Stimulated activated naive CD4-positive, alpha-beta T cell treated with Interleukin-2 at 50 U/mL for 16 hours (primary cell): ENCODE measurements around the gene ALKBH6.
"Not testable (repeated sequence)": the region's sequence is repeated elsewhere in the genome, so short reads cannot be mapped to it uniquely, and the experiment has no call there.

Experiments
- DNase-seq: peaks from one replicate; lab custom pipeline; 2025; lab: John Stamatoyannopoulos, UW

The ALKBH6 gene

GRCh38 chr19:36014012-36014924, at the start of gene ALKBH6:
Gene ALKBH6 (minus strand): TSS chr19:36014213. CDS start chr19:36013397, 816 bp downstream.
- DNase-seq: peak; percentile 100

GRCh38 chr19:36061367-36061766, 47.4 kb upstream of the ALKBH6 start:
- DNase-seq: no peak

- no peak for DNase-seq
These were observed 46.4 kb upstream of the ALKBH6 start for GRCh38 chr19:36060430-36060829.

GRCh38 chr19:36059180-36059910, 45.3 kb upstream of the ALKBH6 start:
- DNase-seq: no peak

- no peak for DNase-seq
These were observed 44.6 kb upstream of the ALKBH6 start for GRCh38 chr19:36058481-36059179.

GRCh38 chr19:36054733-36055686, 41.0 kb upstream of the ALKBH6 start, which contains the start of gene WDR62:
Gene WDR62 (plus strand): TSS chr19:36054897. CDS start chr19:36054972, 75 bp downstream.
- peak; percentile 96 for DNase-seq

DNA sequence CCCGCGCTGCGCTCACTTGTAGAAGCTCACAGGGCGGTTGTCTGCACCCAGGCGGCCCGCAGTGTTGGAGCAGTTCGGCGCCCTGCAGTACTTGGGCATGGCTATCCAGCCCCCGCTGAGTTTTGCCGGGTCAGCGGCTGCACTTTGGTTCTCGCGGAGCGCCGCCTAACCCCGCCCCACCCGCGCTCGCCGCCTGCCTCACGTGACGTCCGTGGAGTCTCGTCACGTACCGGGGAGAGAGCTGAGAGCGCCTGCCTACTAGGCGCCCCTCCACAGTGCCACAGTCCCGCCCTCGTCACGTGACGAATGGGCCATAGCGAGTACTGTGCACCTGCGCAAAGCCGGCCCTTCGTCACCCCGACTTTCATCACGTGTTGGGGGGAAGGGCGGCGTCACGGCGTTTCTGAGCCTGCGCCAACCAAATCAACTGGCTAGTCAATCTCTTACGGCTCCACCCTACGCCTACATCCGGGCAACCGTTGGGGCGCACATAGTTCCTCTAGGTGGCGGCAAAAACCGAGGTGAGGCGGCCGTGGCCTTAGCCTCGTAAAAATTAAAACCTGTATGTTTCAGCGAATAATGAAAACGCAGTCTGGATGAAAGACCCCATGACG, 40.2 kb upstream of the ALKBH6 start, which contains the start of gene THAP8:
TSS of gene THAP8 (minus strand) at position 167 of the 614 bp plus-strand sequence. CDS start at position 99, 68 bp downstream.
- peak; percentile 100 for DNase-seq

GRCh38 chr19:36051637-36052036, 37.6 kb upstream of the ALKBH6 start:
- DNase-seq: no peak

DNA sequence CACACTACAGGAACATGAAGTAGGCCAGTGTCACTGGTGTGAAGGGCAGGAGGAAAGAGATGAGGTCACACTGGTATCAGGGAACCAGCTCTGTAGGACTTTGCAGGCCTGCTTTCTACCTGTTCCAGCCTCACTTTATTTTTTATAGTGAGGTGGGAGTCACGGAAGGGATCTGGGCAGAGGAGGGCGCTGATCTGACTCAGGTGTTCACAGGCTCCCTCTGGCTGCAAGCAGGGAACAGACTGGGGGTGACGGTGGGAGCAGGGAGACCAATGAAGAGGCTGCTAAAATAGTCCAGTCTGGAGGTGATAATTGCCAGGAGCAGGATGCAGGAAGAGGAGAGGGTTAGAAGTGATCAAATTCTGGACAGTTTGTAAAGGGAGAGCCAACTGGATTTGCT, 37.2 kb upstream of the ALKBH6 start:
- no peak for DNase-seq

DNA sequence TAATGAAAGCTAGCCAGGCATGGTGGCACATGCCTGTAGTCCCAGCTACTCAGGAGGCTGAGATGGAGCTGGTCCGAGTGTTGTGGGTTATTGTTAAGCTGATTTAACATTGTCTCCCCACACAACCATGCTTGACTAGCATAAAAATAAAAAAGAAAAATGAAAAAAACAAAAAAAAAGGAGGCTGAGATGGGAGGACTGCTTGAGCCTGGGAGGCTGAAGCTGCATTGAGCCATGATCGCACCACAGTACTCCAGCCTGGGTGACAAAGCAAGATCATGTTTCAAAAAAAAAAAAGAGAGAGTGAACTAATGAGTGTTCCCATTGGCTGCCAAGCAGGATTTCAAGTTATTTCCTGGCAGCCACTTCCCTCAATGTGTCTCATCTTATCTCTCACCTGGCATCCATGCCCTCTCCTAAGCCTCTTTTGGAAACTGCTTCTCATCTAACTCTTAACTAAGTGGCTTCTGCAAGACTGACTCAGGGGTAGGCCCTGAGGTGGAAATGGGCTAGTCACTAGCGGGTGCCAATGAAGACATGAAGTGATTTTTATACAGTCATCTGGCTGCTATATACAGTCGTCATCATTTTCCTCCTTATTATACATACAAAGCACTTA, 35.2 kb upstream of the ALKBH6 start:
- DNase-seq: no peak

DNA sequence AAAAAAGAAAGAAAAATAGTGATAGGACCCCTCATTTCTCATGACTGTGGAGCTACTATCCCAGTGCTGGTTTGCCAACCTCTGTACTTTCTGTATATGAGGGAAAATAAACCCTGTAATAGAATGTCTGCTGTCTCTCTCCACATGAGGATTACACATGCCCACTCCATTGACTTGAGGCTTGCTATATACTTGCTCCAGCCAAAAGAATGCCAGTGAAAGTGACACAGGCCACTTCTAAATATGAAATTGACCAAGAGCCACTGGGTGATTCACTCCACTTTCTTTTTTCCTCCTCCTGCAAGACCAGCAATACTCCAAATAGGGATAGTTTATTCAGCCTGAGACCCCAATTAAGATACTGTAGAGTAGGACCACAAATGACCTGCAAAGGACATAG, 33.8 kb upstream of the ALKBH6 start:
- no peak for DNase-seq

- DNase-seq: no peak
These were observed 32.5 kb upstream of the ALKBH6 start for GRCh38 chr19:36046443-36047050.

- no peak for DNase-seq
These were observed 29.9 kb upstream of the ALKBH6 start for GRCh38 chr19:36043952-36044351.

DNA sequence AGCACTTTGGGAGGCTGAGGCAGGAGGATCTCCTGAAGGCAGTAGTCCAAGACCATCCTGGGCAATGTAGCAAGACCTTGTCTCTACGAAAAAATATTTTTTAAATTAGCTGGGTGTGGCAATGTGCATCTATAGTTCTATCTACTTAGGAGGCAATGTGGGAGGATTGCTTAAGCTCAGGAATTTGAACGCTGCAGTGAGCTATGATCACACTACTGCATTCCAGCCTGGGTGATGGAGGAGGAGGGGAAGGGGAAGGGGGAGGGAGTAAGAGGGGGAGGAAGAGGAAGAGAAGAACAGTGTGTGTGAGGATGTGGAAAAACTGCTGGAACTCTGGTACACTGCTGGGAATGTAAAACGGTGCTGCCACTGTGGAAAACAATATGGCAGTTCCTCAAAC, 27.8 kb upstream of the ALKBH6 start:
- DNase-seq: no peak

- DNase-seq: not testable (repeated sequence)
These were observed 27.1 kb upstream of the ALKBH6 start for GRCh38 chr19:36041092-36041491.

DNA sequence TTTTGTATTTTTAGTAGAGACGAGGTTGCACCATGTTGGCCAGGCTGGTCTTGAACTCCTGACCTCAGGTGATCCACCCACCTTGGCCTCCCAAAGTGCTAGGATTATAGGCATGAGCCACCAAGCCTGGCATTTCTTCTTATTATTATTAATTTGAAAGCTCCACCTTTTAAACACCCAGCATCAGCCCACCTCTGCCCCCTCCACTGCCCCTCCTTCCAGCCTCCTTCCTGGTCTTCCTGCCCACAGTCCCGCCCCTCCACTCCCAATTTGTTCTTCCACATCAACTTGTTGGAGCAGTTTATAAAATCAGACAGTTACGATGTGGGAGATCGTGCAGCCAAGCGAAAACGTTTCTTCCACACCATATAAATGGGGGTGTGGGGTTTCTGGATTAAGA, 26.5 kb upstream of the ALKBH6 start:
- DNase-seq: no peak

DNA sequence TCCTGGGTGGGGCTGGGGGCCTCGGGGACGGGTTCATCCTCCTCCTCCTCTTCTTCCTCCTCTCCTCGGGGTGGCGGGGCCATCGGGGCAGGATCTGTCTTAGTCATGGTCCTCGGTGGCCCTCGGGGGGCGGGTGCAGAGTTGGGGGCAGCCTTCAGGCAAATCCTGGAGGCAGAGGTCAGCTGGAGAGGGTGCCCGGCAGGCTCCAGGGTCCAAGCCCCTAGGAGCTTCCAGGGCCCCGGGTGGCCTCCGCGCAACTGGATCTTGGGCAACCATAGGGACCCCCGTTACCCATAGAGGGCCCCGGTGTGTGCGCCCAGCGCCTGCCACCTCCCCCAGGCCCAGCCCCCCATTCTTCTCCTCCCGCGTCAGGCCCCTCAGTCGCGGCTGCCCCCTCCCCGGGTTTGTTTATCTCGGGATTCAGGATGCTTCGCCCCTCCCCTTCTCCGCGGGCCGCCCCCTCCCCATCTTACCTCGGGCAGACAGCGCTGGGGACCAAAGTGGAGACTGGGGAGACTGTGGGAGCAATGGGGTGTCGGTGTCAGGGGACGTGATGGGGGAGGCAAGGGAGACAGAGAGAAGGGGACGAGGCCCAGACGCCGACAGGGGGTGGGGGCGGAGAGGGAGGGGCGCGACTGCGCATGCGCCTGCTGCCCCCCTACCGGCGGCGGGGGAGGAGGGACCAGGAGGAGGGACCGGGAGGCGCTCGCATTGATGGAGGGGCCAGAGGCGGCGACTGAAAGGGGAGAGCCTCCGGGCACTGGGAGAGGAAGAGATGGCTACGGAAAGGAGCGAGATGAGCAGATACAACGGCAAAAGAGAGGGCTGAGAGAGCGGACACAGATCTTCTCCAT, 18.5 kb upstream of the ALKBH6 start, which contains the start of gene CLIP3:
TSS of gene CLIP3 (minus strand) at position 623 of the 854 bp plus-strand sequence. CDS start at position 107, 516 bp downstream.
- no peak for DNase-seq

DNA sequence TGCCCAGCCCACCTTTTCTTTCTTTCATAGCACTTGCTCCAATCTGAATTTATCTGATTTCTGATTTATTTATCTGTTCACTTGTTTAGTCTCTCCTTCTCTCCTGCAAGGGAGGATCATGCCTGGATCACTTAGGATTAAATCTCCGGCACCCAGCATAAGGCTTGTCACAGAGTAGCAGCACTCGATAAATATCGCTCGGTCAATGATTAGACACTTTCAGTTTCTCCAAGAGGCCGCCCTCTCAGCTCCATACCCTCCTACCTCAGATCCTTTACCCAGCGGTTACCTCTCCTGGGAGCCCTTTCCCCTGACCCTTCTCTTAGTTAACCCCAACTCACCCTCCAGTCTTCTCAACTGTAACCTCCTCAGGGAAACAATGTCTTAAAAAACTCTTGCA, 17.3 kb upstream of the ALKBH6 start:
- no peak for DNase-seq
